GM12872 (cell line): Measurements from ENCODE around the gene RPS16.
A peak's percentile ranks its signal among the peaks of the same experiment; 100 is the strongest.

Source experiments
- TF ChIP-seq, protein P1 (sequence below): IDR thresholded peaks from 3 replicates; pipeline ENCODE4 v1.5.1; 2011; ENCODE audit warnings: low read depth, mild to moderate bottlenecking, low read length, moderate library complexity; ENCODE audit not compliant: insufficient read depth

RPS16 gene

DNA sequence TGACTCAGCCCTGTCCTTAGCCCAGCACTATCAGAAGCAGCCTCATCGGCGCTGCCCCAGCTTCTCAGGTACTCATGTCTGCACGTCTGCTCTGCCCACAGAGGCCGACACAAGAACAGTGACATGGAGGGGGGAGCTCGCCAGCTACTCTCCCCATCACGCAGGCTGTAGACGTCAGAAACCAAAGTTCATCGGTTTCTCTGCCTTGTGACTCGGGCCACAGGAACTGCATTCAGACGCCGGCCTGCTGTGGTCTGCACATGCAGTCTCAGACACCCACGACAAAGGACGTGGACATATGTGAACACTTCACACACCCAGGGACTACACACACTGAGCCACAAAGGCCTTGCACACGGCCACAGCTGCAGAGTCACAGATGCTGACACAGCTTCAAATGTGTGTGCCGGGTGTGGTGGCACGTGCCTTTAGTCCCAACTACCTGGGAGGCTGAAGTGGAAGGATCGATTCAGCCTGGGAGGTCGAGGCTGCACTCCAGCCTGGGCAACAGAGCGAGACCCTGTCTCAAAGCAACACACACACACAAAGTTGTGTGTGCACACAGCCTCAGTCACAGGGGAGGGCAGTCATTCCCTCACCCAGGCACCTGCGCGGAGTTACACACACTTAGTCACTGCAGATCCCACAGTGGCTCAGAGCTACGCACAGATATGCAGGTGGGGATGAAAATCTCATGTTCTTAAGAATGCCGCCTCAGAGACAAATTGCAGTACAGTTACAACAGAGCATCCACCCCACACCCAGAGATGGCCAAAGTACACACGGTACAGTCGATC is 34.0 kb downstream of the RPS16 start:
- TF ChIP-seq, protein P1, sequence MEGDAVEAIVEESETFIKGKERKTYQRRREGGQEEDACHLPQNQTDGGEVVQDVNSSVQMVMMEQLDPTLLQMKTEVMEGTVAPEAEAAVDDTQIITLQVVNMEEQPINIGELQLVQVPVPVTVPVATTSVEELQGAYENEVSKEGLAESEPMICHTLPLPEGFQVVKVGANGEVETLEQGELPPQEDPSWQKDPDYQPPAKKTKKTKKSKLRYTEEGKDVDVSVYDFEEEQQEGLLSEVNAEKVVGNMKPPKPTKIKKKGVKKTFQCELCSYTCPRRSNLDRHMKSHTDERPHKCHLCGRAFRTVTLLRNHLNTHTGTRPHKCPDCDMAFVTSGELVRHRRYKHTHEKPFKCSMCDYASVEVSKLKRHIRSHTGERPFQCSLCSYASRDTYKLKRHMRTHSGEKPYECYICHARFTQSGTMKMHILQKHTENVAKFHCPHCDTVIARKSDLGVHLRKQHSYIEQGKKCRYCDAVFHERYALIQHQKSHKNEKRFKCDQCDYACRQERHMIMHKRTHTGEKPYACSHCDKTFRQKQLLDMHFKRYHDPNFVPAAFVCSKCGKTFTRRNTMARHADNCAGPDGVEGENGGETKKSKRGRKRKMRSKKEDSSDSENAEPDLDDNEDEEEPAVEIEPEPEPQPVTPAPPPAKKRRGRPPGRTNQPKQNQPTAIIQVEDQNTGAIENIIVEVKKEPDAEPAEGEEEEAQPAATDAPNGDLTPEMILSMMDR = no peak

- TF ChIP-seq, protein P1 = no peak
Measured at GRCh38 chr19:39401070-39401548, 34.6 kb downstream of the RPS16 start.

- TF ChIP-seq, protein P1 = no peak
Measured at GRCh38 chr19:39400061-39400460, 35.7 kb downstream of the RPS16 start.

DNA sequence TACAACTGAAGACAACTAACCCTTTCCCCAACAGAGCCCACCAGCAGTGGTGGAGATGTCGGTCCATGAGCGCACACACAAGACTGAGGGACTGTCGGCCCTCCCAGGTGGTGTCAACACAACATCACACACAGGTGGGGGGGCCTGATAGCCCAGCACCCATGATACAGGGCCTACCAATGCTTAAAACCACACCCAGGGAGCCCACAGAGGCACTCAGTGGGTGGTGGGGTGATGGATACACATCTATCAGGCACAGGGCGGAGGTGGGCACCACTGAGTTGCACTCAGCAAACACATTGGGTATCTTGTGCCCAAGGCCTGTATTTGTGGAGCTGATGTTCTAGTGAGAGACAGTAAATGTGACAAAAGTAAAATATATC is 36.1 kb downstream of the RPS16 start:
- TF ChIP-seq, protein P1 = no peak

DNA sequence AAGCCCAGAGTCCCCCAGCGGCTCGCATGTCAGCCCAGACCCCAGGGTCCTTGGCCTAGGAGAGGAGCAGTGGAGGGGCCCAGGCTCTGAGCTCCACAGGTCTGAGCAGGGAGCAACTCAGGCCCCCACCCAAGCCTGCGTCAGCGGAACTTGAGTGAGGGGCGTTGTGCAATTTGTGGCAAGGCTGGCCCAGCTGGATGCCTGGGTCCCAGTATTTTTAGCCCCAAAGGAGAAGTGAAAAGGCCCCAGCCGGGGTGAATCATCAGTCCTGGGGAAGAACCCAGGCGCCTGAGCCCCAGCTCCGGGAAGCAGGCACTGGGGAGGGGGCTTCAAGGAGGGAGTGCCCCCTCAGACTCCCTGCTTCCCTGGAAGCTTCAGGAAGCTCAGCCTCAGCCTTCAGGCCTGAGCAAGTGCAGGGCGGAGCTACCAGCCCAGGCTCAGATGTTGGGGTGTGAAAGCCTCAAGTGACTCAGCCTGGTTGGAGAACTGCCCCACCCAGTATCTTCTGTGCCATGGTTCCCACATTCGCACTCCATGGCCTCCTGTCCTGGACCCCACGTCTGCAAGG is 37.4 kb downstream of the RPS16 start:
- TF ChIP-seq, protein P1 = no peak

DNA sequence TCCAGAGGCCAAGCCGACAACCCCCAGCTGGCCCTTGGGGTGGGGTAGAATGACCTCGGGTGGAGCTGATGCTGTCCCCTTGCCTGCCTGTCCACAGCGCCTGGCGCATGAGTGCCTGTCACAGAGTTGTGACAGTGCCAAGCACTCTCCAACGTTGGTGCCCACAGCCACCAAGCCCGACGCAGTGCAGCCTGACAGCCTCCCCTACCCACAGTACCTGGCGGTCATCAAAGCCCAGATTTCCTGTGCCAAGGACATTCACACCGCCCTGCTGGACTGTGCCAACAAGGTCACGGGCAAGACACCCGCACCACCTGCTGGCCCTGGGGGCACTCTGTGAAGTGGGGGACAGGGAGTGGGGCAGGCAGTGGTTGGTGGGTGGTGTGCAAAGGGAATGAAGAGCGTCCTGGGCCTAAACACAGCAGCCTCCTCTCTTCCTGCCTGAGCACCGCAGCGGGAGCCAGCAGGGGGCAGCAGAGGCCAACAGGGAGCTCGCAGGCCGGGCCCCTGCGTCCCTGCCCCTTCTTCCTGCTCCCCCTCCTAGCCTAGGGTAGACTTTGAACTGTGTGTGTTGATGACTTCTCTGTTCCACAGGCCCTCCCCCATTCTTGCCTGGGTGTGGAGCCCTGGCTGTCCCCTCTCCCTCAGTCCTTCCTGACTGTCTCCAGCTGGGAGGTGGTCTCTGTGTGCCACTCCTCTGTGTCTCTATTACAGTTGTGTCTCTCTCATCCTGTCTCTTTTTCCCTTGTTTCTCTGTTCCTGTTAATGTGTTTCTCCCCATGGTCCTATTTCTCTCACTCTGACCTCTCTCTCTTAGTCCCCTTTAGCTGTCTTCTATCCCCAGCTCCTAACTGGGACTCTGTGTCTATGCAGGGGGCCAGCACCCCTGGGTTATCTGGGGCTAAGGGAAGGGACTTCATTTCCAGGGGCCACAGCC is 38.1 kb downstream of the RPS16 start:
- TF ChIP-seq, protein P1 = peak; percentile 98
